ENCODE data around the gene TMEM131. TPM values are rescaled to one million over a fixed set of nuclear protein-coding genes. Genes with fewer than 3 reads are reported as not detected.
A peak's percentile ranks its signal among the peaks of the same experiment; 100 is the strongest.

TMEM131 gene
- polyA plus RNA-seq, 3 donors, result 7.0 to 23.6 (median 8.2) TPM

GRCh38 chr2:97885841-97886240, 109.9 kb downstream of the TMEM131 start:
- H3K79me2 ChIP-seq (ENCODE audit: insufficient read depth, low read length), result no peaks in the 10 kb centered on the region
- Mint-ChIP-seq H3K4me1 (peaks cover 4% of the 10 kb centered on the region), H3K27me3 (ENCODE audit: low read depth in 3 of 3) (peaks cover 0 to 2% (median 0%) of the 10 kb centered on the region in 3 donors), H3K9me3 (peaks cover 16 to 23% (median 20%) of the 10 kb centered on the region in 7 donors), H3K27ac (peak overlapping the region in 1 of 7 donors; percentile 26), H3K36me3 (peaks cover 38 to 42% of the 10 kb centered on the region in 2 donors), H3K4me3 (no peak overlapping the region)
- TF ChIP-seq, protein P1, sequence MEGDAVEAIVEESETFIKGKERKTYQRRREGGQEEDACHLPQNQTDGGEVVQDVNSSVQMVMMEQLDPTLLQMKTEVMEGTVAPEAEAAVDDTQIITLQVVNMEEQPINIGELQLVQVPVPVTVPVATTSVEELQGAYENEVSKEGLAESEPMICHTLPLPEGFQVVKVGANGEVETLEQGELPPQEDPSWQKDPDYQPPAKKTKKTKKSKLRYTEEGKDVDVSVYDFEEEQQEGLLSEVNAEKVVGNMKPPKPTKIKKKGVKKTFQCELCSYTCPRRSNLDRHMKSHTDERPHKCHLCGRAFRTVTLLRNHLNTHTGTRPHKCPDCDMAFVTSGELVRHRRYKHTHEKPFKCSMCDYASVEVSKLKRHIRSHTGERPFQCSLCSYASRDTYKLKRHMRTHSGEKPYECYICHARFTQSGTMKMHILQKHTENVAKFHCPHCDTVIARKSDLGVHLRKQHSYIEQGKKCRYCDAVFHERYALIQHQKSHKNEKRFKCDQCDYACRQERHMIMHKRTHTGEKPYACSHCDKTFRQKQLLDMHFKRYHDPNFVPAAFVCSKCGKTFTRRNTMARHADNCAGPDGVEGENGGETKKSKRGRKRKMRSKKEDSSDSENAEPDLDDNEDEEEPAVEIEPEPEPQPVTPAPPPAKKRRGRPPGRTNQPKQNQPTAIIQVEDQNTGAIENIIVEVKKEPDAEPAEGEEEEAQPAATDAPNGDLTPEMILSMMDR (IDR thresholded peaks at IDR 0.05), result no peak
- H3K27me3 ChIP-seq (ENCODE audit: control insufficient read depth in 2 of 2, insufficient read depth in 2 of 2, low read length in 2 of 2), result no peaks in the 10 kb centered on the region
- no peak overlapping the region for H3K4me3 ChIP-seq (replicated peaks in 1 of 3; ENCODE audit: low read depth in 2 of 3, low read length in 3 of 3)
- H3K36me3 ChIP-seq (replicated peaks in 1 of 2; ENCODE audit: control insufficient read depth in 1 of 2, insufficient read depth in 2 of 2, low read length in 2 of 2), result peaks cover 20 to 39% of the 10 kb centered on the region in 2 donors
- H3K4me1 ChIP-seq (ENCODE audit: control insufficient read depth in 1 of 2, insufficient read depth in 2 of 2, low read length in 2 of 2), result no peaks in the 10 kb centered on the region
- DNase-seq, result no peak
- H3K9ac ChIP-seq (ENCODE audit: insufficient read depth, low read length, poor library complexity, severe bottlenecking), result no peak overlapping the region
- intact Hi-C loops (cut with micrococcal nuclease), result no loop called here
- H4K20me1 ChIP-seq (ENCODE audit: insufficient read depth, low read length), result peaks cover 43% of the 10 kb centered on the region
- H3K9me3 ChIP-seq (replicated peaks in 1 of 2; ENCODE audit: control insufficient read depth in 1 of 2, insufficient read depth in 1 of 2, low read length in 2 of 2), result peaks cover 13 to 21% of the 10 kb centered on the region in 2 donors
- H3K27ac ChIP-seq (ENCODE audit: low read depth in 1 of 2, low read length in 2 of 2), result no peak overlapping the region
- no peak overlapping the region for H3K4me2 ChIP-seq (replicated peaks; ENCODE audit: extremely low read depth, low read length, poor library complexity, severe bottlenecking)
- H2AFZ ChIP-seq (ENCODE audit: insufficient read depth, low read depth, low read length, poor library complexity, severe bottlenecking), result no peak overlapping the region

- Histone ChIP-seq H3K36me3 (replicated peaks in 1 of 2; ENCODE audit: control insufficient read depth in 1 of 2, insufficient read depth in 2 of 2, low read length in 2 of 2) (peaks cover 0 to 22% of the 10 kb centered on the region in 2 donors), H4K20me1 (ENCODE audit: insufficient read depth, low read length) (peaks cover 78% of the 10 kb centered on the region), H3K27me3 (ENCODE audit: control insufficient read depth in 2 of 2, insufficient read depth in 2 of 2, low read length in 2 of 2) (no peaks in the 10 kb centered on the region), H3K9ac (ENCODE audit: insufficient read depth, low read length, poor library complexity, severe bottlenecking) (no peak overlapping the region), H3K27ac (ENCODE audit: low read depth in 1 of 2, low read length in 2 of 2) (no peak overlapping the region), H3K79me2 (ENCODE audit: insufficient read depth, low read length) (peaks cover 11% of the 10 kb centered on the region), H3K9me3 (replicated peaks in 1 of 2; ENCODE audit: control insufficient read depth in 1 of 2, insufficient read depth in 1 of 2, low read length in 2 of 2) (peaks cover 0 to under 1% of the 10 kb centered on the region in 2 donors), H3K4me3 (replicated peaks in 1 of 3; ENCODE audit: low read depth in 2 of 3, low read length in 3 of 3) (no peak overlapping the region), H3K4me1 (ENCODE audit: control insufficient read depth in 1 of 2, insufficient read depth in 2 of 2, low read length in 2 of 2) (no peaks in the 10 kb centered on the region), H2AFZ (ENCODE audit: insufficient read depth, low read depth, low read length, poor library complexity, severe bottlenecking) (no peak overlapping the region), H3K4me2 (replicated peaks; ENCODE audit: extremely low read depth, low read length, poor library complexity, severe bottlenecking) (no peak overlapping the region)
- TF ChIP-seq, protein P1 (IDR thresholded peaks at IDR 0.05), result no peak
- Mint-ChIP-seq H3K4me3 (no peak overlapping the region), H3K4me1 (peaks cover 2% of the 10 kb centered on the region), H3K9me3 (peaks cover 0 to 4% (median 2%) of the 10 kb centered on the region in 7 donors), H3K27me3 (ENCODE audit: low read depth in 3 of 3) (peaks cover 0 to 1% (median 0%) of the 10 kb centered on the region in 3 donors), H3K36me3 (peaks cover 17 to 18% of the 10 kb centered on the region in 2 donors), H3K27ac (peak overlapping the region in 1 of 7 donors; percentile 55)
- no peak for DNase-seq
- intact Hi-C loops (cut with micrococcal nuclease), result no loop called here
- WGBS (ENCODE audit: insufficient coverage), result 80% methylated on average over 2 of the region's 2 CpGs
These were observed 115.4 kb downstream of the TMEM131 start for GRCh38 chr2:97880334-97880733.
